PC-9 (cell line): ENCODE data around the gene TTF2. TPM values are rescaled to one million over a fixed set of nuclear protein-coding genes. Genes with fewer than 3 reads are reported as not detected.

Source experiments
- BruUV-seq: library from RNA; stranded (reverse); fragments of 400-500 nt; replicated peaks from 2 replicates; lab custom pipeline; 2021; lab: Mats Ljungman, UMichigan
- CTCF ChIA-PET: fragments of 300-600 bp; sonication (Branson Sonifier 250); formaldehyde crosslinking; loops from one replicate; lab custom pipeline; 2022; ENCODE audit warnings: antibody characterized with exemption; lab: Charles Lee
- POLR2A ChIA-PET: fragments of 300-600 bp; sonication (Branson Sonifier 250); formaldehyde crosslinking; loops from one replicate; lab custom pipeline; 2022; ENCODE audit warnings: antibody characterized with exemption; ENCODE audit not compliant: unreplicated experiment; lab: Charles Lee
- DNase-seq, 2 experiments: peaks; one replicate each; pipeline versions ENCODE4 v3.0.0 to v3.0.0-alpha.2; 2015 to 2022; ENCODE audit warnings: mixed read lengths in 1 of 2
- H2AFZ ChIP-seq: fragments of 200-600 bp; sonication (generic); 2 replicates; pipeline ENCODE4 v1.8.1; 2017; ENCODE audit warnings: antibody characterized with exemption
- H3F3A ChIP-seq: fragments of 200-600 bp; sonication (generic); 2 replicates; pipeline ENCODE4 v1.8.1; 2017; ENCODE audit warnings: antibody characterized with exemption, mild to moderate bottlenecking, low read depth; ENCODE audit not compliant: insufficient read depth
- H3K27ac ChIP-seq: fragments of 200-600 bp; sonication (generic); 2 replicates; pipeline ENCODE4 v1.6.1; 2016; ENCODE audit warnings: mixed run types
- H3K27me3 ChIP-seq: fragments of 200-600 bp; sonication (generic); 2 replicates; pipeline ENCODE4 v1.6.1; 2016; ENCODE audit warnings: low read depth, mixed run types; ENCODE audit not compliant: insufficient read depth
- H3K36me3 ChIP-seq: fragments of 200-600 bp; sonication (generic); 2 replicates; pipeline ENCODE4 v1.6.1; 2016; ENCODE audit warnings: low read depth, mixed run types
- H3K4me1 ChIP-seq: fragments of 200-600 bp; sonication (generic); replicated peaks from 2 replicates; pipeline ENCODE4 v1.6.1; 2016; ENCODE audit warnings: mixed run types; ENCODE audit not compliant: insufficient read depth
- H3K4me2 ChIP-seq: fragments of 200-600 bp; sonication (generic); 2 replicates; pipeline ENCODE4 v1.6.1; 2017; ENCODE audit warnings: mixed run types
- H3K4me3 ChIP-seq: fragments of 200-600 bp; sonication (generic); 2 replicates; pipeline ENCODE4 v1.6.1; 2016; ENCODE audit warnings: mixed run types
- H3K79me2 ChIP-seq: fragments of 200-600 bp; sonication (generic); 2 replicates; pipeline ENCODE4 v1.6.1; 2017; ENCODE audit warnings: low read depth, mixed run types
- H3K9me2 ChIP-seq: fragments of 200-600 bp; sonication (generic); 2 replicates; pipeline ENCODE4 v1.8.1; 2017; ENCODE audit warnings: mild to moderate bottlenecking; ENCODE audit not compliant: insufficient read depth
- H3K9me3 ChIP-seq: fragments of 200-600 bp; sonication (generic); 2 replicates; pipeline ENCODE4 v1.8.1; 2016; ENCODE audit warnings: low read depth; ENCODE audit not compliant: insufficient read depth
- H4K20me1 ChIP-seq: fragments of 200-600 bp; sonication (generic); 2 replicates; pipeline ENCODE4 v1.8.1; 2017; ENCODE audit not compliant: insufficient read depth
- CTCF ChIP-seq: fragments of 200-600 bp; sonication (generic); conservative IDR thresholded peaks from 2 replicates; pipeline ENCODE4 v1.6.1; 2017; ENCODE audit warnings: mixed run types, antibody characterized with exemption, mild to moderate bottlenecking, moderate library complexity
- EZH2 ChIP-seq: fragments of 200-600 bp; sonication (generic); IDR thresholded peaks from 2 replicates; pipeline ENCODE4 v1.8.0; 2017; ENCODE audit warnings: antibody characterized with exemption, low read depth
- intact Hi-C: fragments of 100-400 bp; cut with micrococcal nuclease; formaldehyde crosslinking; loops from one replicate; pipeline ENCODE4 v1.10.0; 2022; ENCODE audit not compliant: unreplicated experiment
- total RNA-seq: library from RNA; stranded (reverse); gene quantifications from 2 replicates; pipeline ENCODE4 v1.2.3, GENCODE V29; 2021

The TTF2 gene
- total RNA-seq, 1 experiment from 2014 or later: 62.2 TPM

GRCh38 chr1:117045644-117046043 lies 14.5 kb upstream of the TTF2 start:
- H3K27me3 ChIP-seq: no peaks in the 10 kb centered on the region
- intact Hi-C loops: loop anchor here (10.0 kb wide), 1 partner anchor 51 kb away; no protein-coding TSS in a partner anchor
- no peaks in the 10 kb centered on the region for H3K79me2 ChIP-seq
- H3F3A ChIP-seq: no peaks in the 10 kb centered on the region
- TF ChIP-seq CTCF (no peak), EZH2 (no peak)
- H3K4me3 ChIP-seq: no peak overlapping the region
- CTCF ChIA-PET: no interaction called here
- H2AFZ ChIP-seq: no peak overlapping the region
- no peak for DNase-seq
- H3K36me3 ChIP-seq: 0 out of 2 replicates have a peak, but pooled peaks cover 9% of the 10 kb centered on the region
- BruUV-seq: no TSS peak
- H3K27ac ChIP-seq: no peak overlapping the region
- H4K20me1 ChIP-seq: no peaks in the 10 kb centered on the region
- no peaks in the 10 kb centered on the region for H3K9me2 ChIP-seq
- no peaks in the 10 kb centered on the region for H3K9me3 ChIP-seq
- H3K4me2 ChIP-seq: no peak overlapping the region
- H3K4me1 ChIP-seq: no peaks in the 10 kb centered on the region
- POLR2A ChIA-PET: no interaction called here

- ChIA-PET CTCF (no interaction called here), POLR2A (no interaction called here)
- H3F3A ChIP-seq: no peaks in the 10 kb centered on the region
- no peaks in the 10 kb centered on the region for H4K20me1 ChIP-seq
- no peaks in the 10 kb centered on the region for H3K27me3 ChIP-seq
- intact Hi-C loops: loop anchor here (10.0 kb wide), 1 partner anchor 52 kb away; no protein-coding TSS in a partner anchor
- no peaks in the 10 kb centered on the region for H3K9me3 ChIP-seq
- TF ChIP-seq EZH2: no peak
- TF ChIP-seq CTCF: no peak
- DNase-seq: no peak
- H3K4me2 ChIP-seq: no peak overlapping the region
- H3K79me2 ChIP-seq: no peaks in the 10 kb centered on the region
- no peak overlapping the region for H2AFZ ChIP-seq
- no peak overlapping the region for H3K4me3 ChIP-seq
- no peak overlapping the region for H3K27ac ChIP-seq
- no peaks in the 10 kb centered on the region for H3K4me1 ChIP-seq
- BruUV-seq: no TSS peak
- H3K36me3 ChIP-seq: 0 out of 2 replicates have a peak, but pooled peaks cover 9% of the 10 kb centered on the region
- H3K9me2 ChIP-seq: no peaks in the 10 kb centered on the region
Observed at GRCh38 chr1:117046781-117047180, 13.3 kb upstream of the TTF2 start.

- intact Hi-C loops: loop anchor here (10.0 kb wide), 1 partner anchor 52 kb away; no protein-coding TSS in a partner anchor
- H3K79me2 ChIP-seq: no peaks in the 10 kb centered on the region
- no peak overlapping the region for H2AFZ ChIP-seq
- no peaks in the 10 kb centered on the region for H3K9me3 ChIP-seq
- H3K4me2 ChIP-seq: no peak overlapping the region
- no peak for DNase-seq
- ChIA-PET CTCF (no interaction called here), POLR2A (no interaction called here)
- no peak overlapping the region for H3K27ac ChIP-seq
- no peak overlapping the region for H3K4me3 ChIP-seq
- H3K4me1 ChIP-seq: no peaks in the 10 kb centered on the region
- BruUV-seq: no TSS peak
- TF ChIP-seq EZH2 (no peak), CTCF (no peak)
- 0 out of 2 replicates have a peak, but pooled peaks cover 9% of the 10 kb centered on the region for H3K36me3 ChIP-seq
- H3F3A ChIP-seq: no peaks in the 10 kb centered on the region
- no peaks in the 10 kb centered on the region for H4K20me1 ChIP-seq
- H3K9me2 ChIP-seq: no peaks in the 10 kb centered on the region
- H3K27me3 ChIP-seq: no peaks in the 10 kb centered on the region
Observed at GRCh38 chr1:117047271-117047670, 12.9 kb upstream of the TTF2 start.
